ENCODE measurements around the gene TTYH2. TPM values are rescaled to one million over a fixed set of nuclear protein-coding genes. Genes with fewer than 3 reads are reported as not detected.

TTYH2 gene
- total and polyA plus RNA-seq, 12 donors: 8.6 to 36.3 (median 24.8) TPM

DNA sequence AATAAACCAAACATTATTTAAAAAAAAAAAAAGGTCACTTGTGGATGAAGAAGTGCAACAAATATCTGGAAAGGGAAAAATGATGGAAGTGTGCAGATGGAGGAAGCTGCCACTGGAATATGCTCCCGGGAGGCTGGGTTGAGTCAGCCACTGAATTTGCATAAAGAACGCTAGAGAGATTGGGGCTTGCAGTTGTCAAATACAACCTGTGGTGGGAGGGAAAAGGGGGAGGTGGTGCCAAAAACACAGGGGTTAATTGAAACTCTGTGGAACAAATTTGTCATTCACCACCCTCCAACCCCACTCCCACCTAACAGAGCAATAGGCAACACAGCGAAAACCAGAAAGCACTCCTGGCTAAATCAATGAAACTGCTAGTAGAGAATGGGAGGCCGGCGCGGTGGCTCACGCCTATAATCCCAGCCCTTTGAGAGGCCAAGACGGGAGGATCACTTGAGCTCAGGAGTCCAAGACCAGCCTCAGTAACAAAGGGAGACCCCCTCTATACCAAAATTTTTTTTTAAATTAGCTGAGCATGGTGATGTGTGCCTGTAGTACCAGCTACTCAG lies 47.5 kb upstream of the TTYH2 start:
- ATAC-seq: no peak
- Histone ChIP-seq H3K9me3 (peaks cover 0 to 6% (median 0%) of the 10 kb centered on the region in 11 donors), H3K4me1 (no peaks in the 10 kb centered on the region), H3K27ac (no peak overlapping the region), H3K27me3 (peaks cover 0 to 58% (median 26%) of the 10 kb centered on the region in 7 donors), H3K36me3 (no peaks in the 10 kb centered on the region), H3K4me3 (no peak overlapping the region)
- intact Hi-C loops (cut with DNase I): no loop called here
- WGBS, 2 donors: 77 to 78% methylated on average over 8 of the region's 8 CpGs
- TF ChIP-seq, protein P1, sequence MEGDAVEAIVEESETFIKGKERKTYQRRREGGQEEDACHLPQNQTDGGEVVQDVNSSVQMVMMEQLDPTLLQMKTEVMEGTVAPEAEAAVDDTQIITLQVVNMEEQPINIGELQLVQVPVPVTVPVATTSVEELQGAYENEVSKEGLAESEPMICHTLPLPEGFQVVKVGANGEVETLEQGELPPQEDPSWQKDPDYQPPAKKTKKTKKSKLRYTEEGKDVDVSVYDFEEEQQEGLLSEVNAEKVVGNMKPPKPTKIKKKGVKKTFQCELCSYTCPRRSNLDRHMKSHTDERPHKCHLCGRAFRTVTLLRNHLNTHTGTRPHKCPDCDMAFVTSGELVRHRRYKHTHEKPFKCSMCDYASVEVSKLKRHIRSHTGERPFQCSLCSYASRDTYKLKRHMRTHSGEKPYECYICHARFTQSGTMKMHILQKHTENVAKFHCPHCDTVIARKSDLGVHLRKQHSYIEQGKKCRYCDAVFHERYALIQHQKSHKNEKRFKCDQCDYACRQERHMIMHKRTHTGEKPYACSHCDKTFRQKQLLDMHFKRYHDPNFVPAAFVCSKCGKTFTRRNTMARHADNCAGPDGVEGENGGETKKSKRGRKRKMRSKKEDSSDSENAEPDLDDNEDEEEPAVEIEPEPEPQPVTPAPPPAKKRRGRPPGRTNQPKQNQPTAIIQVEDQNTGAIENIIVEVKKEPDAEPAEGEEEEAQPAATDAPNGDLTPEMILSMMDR (IDR thresholded peaks at IDR 0.05): no peak
- no peak for DNase-seq

DNA sequence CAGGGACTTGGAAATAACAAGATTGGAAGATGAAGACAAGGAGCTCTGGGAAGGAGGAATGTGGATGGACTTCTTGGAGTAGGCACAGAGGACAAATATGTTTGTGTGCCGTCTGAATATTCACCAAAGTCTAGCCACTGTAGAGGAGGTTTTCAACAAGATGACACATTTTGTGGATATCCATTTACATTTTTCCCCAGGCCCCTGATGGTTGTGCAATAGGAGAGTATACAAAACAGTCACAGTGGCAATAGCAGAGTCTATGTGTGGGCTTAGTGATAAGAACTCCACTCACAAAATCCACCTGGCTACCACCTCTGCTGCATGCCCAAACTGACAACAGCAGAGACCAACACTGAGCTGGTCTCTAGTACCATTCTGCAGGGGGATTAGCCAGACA lies 42.4 kb upstream of the TTYH2 start:
- 69 to 76% methylated on average over 1 of the region's 1 CpG for WGBS, 2 donors
- H3K9me3 ChIP-seq: peaks cover 0 to 6% (median 0%) of the 10 kb centered on the region in 11 donors
- no peaks in the 10 kb centered on the region for H3K4me1 ChIP-seq
- DNase-seq (no peak), ATAC-seq (no peak)
- TF ChIP-seq, protein P1 (IDR thresholded peaks at IDR 0.05): no peak
- intact Hi-C loops (cut with DNase I): loop anchor here in 5 of 10 donors (5.0 to 10.0 kb wide), 4 partner anchors 516 to 746 kb away; partner anchors contain the start of gene SDK2 (in 1 of the 5)
- no peak overlapping the region for H3K4me3 ChIP-seq
- no peaks in the 10 kb centered on the region for H3K36me3 ChIP-seq
- H3K27ac ChIP-seq: no peak overlapping the region
- H3K27me3 ChIP-seq: peaks cover 0 to 50% (median 30%) of the 10 kb centered on the region in 7 donors

DNA sequence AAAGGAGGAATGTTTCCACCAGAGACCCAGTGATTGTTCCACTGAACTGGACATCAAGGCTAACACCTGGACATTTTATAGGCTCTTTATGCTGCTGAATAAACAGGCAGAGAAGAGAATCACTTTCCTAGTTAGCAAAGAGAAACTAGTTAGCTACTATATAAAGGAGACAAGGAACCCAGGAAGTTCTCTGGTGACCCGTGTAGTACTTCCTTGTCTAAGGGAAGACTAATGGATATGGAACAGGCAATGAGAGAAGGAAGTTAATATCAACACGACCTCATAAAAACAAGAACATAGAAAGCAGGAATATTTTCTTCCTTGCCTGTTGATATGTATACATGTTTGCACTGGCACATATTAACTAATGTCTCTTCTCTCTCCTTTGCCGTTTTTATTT lies 40.7 kb upstream of the TTYH2 start:
- no peak for ATAC-seq
- Histone ChIP-seq H3K27ac (no peak overlapping the region), H3K4me1 (no peaks in the 10 kb centered on the region), H3K36me3 (no peaks in the 10 kb centered on the region), H3K4me3 (no peak overlapping the region), H3K27me3 (peaks cover 0 to 47% (median 31%) of the 10 kb centered on the region in 7 donors), H3K9me3 (no peaks in the 10 kb centered on the region)
- TF ChIP-seq, protein P1 (IDR thresholded peaks at IDR 0.05): no peak
- no peak for DNase-seq
- 55 to 69% methylated on average over 3 of the region's 3 CpGs for WGBS, 2 donors
- intact Hi-C loops (cut with DNase I): loop anchor here in 5 of 10 donors (5.0 to 10.0 kb wide), 4 partner anchors 518 to 748 kb away; partner anchors contain the start of gene SDK2 (in 1 of the 5)

DNA sequence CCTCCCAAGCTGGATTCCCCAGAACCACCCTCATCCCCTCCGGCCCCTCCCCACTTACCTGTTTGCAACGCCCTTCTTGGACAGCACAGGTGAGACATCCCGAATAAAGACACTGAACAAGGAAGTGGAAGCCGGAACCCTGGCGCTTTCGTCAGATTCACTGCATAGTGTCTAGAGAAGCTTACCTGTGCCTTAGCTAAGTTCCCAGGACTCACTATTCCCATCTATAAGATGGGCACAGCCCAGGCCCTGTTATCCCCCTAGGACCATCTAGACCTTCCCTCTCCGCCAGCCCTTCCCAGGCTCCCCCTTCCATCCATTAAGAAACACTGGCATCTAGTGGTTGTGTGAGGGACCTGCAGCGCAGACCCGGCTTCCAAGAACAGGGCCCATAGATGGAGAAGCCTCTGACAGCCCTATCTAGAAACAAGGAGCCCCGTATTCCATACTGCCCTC lies 36.8 kb upstream of the TTYH2 start:
- ATAC-seq (peak; percentile 76 to 91 (median 86)), DNase-seq (peak; percentile 44 to 51)
- Histone ChIP-seq H3K9me3 (peaks cover 0 to 3% (median 0%) of the 10 kb centered on the region in 11 donors), H3K27ac (no peak overlapping the region), H3K4me1 (no peaks in the 10 kb centered on the region), H3K36me3 (no peaks in the 10 kb centered on the region), H3K4me3 (no peak overlapping the region), H3K27me3 (peaks cover 0 to 69% (median 59%) of the 10 kb centered on the region in 7 donors)
- intact Hi-C loops (cut with DNase I): loop anchor here in 9 of 10 donors (1.0 to 10.0 kb wide), 10 partner anchors 344 to 752 kb away; partner anchors contain the start of gene SDK2 (in 1 of the 9)
- WGBS, 2 donors: 45 to 46% methylated on average over 10 of the region's 10 CpGs
- TF ChIP-seq, protein P1 (IDR thresholded peaks at IDR 0.05): peak; percentile 60 to 83 (median 77)
